ENCODE results near the gene RETN.
A peak's percentile ranks its signal among the peaks of the same experiment; 100 is the strongest.
"Not testable (repeated sequence)": the region's sequence is repeated elsewhere in the genome, so short reads cannot be mapped to it uniquely, and the experiment has no call there.

The RETN gene

GRCh38 chr19:7640803-7641202, 28.0 kb upstream of the RETN start:
- H3K9me3 ChIP-seq (ENCODE audit: severe bottlenecking), result no peaks in the 10 kb centered on the region
- H3K36me3 ChIP-seq, result no peaks in the 10 kb centered on the region
- H3K27me3 ChIP-seq (ENCODE audit: insufficient read depth, low read depth, severe bottlenecking), result no peaks in the 10 kb centered on the region
- H3K4me3 ChIP-seq (ENCODE audit: low read depth, low read length), result no peak overlapping the region
- no peak overlapping the region for H3K27ac ChIP-seq
- no peak for TF ChIP-seq CTCF (IDR thresholded peaks at IDR 0.05; ENCODE audit: low read depth, low read length)
- DNase-seq, result no peak

GRCh38 chr19:7641290-7642276, 27.3 kb upstream of the RETN start:
- Histone ChIP-seq H3K27ac (no peak overlapping the region), H3K27me3 (ENCODE audit: insufficient read depth, low read depth, severe bottlenecking) (no peaks in the 10 kb centered on the region), H3K4me3 (ENCODE audit: low read depth, low read length) (no peak overlapping the region), H3K9me3 (ENCODE audit: severe bottlenecking) (no peaks in the 10 kb centered on the region), H3K36me3 (no peaks in the 10 kb centered on the region)
- peak; percentile 63 for DNase-seq
- TF ChIP-seq CTCF (IDR thresholded peaks at IDR 0.05; ENCODE audit: low read depth, low read length), result peak; percentile 64

GRCh38 chr19:7642295-7643030, 26.4 kb upstream of the RETN start:
- Histone ChIP-seq H3K4me3 (ENCODE audit: low read depth, low read length) (no peak overlapping the region), H3K36me3 (no peaks in the 10 kb centered on the region), H3K27me3 (ENCODE audit: insufficient read depth, low read depth, severe bottlenecking) (no peaks in the 10 kb centered on the region), H3K9me3 (ENCODE audit: severe bottlenecking) (no peaks in the 10 kb centered on the region), H3K27ac (no peak overlapping the region)
- no peak for TF ChIP-seq CTCF (IDR thresholded peaks at IDR 0.05; ENCODE audit: low read depth, low read length)
- no peak for DNase-seq

- no peaks in the 10 kb centered on the region for H3K9me3 ChIP-seq (ENCODE audit: severe bottlenecking)
Measured at GRCh38 chr19:7643031-7643415, 25.8 kb upstream of the RETN start.

GRCh38 chr19:7643629-7644549, 25.0 kb upstream of the RETN start:
- H3K9me3 ChIP-seq (ENCODE audit: severe bottlenecking); H3K36me3 ChIP-seq; H3K4me3 ChIP-seq (ENCODE audit: low read depth, low read length); H3K27ac ChIP-seq; DNase-seq; H3K27me3 ChIP-seq (ENCODE audit: insufficient read depth, low read depth, severe bottlenecking): not testable (repeated sequence)

More at GRCh38 chr19:7643031-7643415, 25.8 kb upstream of the RETN start:
- no peaks in the 10 kb centered on the region for H3K27me3 ChIP-seq (ENCODE audit: insufficient read depth, low read depth, severe bottlenecking)
- DNase-seq, result no peak
- no peak for TF ChIP-seq CTCF (IDR thresholded peaks at IDR 0.05; ENCODE audit: low read depth, low read length)
- no peaks in the 10 kb centered on the region for H3K36me3 ChIP-seq
- H3K27ac ChIP-seq, result no peak overlapping the region
- H3K4me3 ChIP-seq (ENCODE audit: low read depth, low read length), result no peak overlapping the region

Data from WERI-Rb-1 (cell line).